DND-41 (cell line): Measurements from ENCODE around the gene LAMA2.

Source experiments
- ATAC-seq: fragments of 200-7000 bp; cut with Tn5 transposase; 3 replicates; pipeline ENCODE4 v1.9.1; 2021; ENCODE audit warnings: low read depth; ENCODE audit not compliant: insufficient read depth
- DNase-seq: peaks from one replicate; pipeline ENCODE4 v3.0.0-alpha.2; 2020
- H2AFZ ChIP-seq: 2 replicates; pipeline ENCODE4 v1.6.0; 2012; ENCODE audit warnings: low read depth, low read length
- H3K27ac ChIP-seq: 2 replicates; pipeline ENCODE4 v1.5.1; 2012; ENCODE audit warnings: low read length, inconsistent platforms
- H3K27me3 ChIP-seq: fragments of 200-600 bp; sonication (generic); 2 replicates; pipeline ENCODE4 v1.6.0; 2012; ENCODE audit warnings: low read length, mild to moderate bottlenecking, inconsistent platforms; ENCODE audit not compliant: insufficient read depth, poor library complexity
- H3K36me3 ChIP-seq: 2 replicates; pipeline ENCODE4 v1.5.1; 2012; ENCODE audit warnings: low read length, inconsistent platforms; ENCODE audit not compliant: insufficient read depth
- H3K4me1 ChIP-seq: 2 replicates; pipeline ENCODE4 v1.5.1; 2012; ENCODE audit warnings: mild to moderate bottlenecking, low read length; ENCODE audit not compliant: insufficient read depth
- H3K4me2 ChIP-seq: 2 replicates; pipeline ENCODE4 v1.6.0; 2012; ENCODE audit warnings: mild to moderate bottlenecking, moderate library complexity, low read length, inconsistent platforms; ENCODE audit not compliant: insufficient read depth
- H3K4me3 ChIP-seq, 2 experiments: fragments of 200-600 bp in 1 of 2; shearing (Covaris generic) in 1 of 2; 2 replicates each; pipeline ENCODE4 v1.5.1; 2012 to 2016; ENCODE audit warnings: inconsistent platforms in 2 of 2, low read length in 2 of 2, mild to moderate bottlenecking in 2 of 2, low read depth in 1 of 2, moderate library complexity in 1 of 2
- H3K79me2 ChIP-seq: 2 replicates; pipeline ENCODE4 v1.6.0; 2012; ENCODE audit warnings: low read length, inconsistent platforms; ENCODE audit not compliant: insufficient read depth
- H3K9ac ChIP-seq: 2 replicates; pipeline ENCODE4 v1.6.0; 2012; ENCODE audit warnings: low read depth, mild to moderate bottlenecking, inconsistent platforms, low read length, moderate library complexity
- H3K9me3 ChIP-seq: 2 replicates; pipeline ENCODE4 v1.5.1; 2012; ENCODE audit warnings: low read length, moderate library complexity, mild to moderate bottlenecking, inconsistent platforms; ENCODE audit not compliant: insufficient read depth, severe bottlenecking
- H4K20me1 ChIP-seq: 2 replicates; pipeline ENCODE4 v1.6.0; 2012; ENCODE audit warnings: low read length; ENCODE audit not compliant: insufficient read depth
- CTCF ChIP-seq: IDR thresholded peaks from 2 replicates; pipeline ENCODE4 v1.5.1; 2012; ENCODE audit warnings: borderline replicate concordance, low read length, moderate library complexity, mild to moderate bottlenecking; ENCODE audit not compliant: poor library complexity, severe bottlenecking; ENCODE audit errors: extremely low read depth
- EZH2 ChIP-seq: IDR thresholded peaks from 3 replicates; pipeline ENCODE4 v1.6.1; 2012; ENCODE audit warnings: borderline replicate concordance, low read depth, mild to moderate bottlenecking, moderate library complexity, low read length, inconsistent platforms; ENCODE audit not compliant: severe bottlenecking

The LAMA2 gene

DNA sequence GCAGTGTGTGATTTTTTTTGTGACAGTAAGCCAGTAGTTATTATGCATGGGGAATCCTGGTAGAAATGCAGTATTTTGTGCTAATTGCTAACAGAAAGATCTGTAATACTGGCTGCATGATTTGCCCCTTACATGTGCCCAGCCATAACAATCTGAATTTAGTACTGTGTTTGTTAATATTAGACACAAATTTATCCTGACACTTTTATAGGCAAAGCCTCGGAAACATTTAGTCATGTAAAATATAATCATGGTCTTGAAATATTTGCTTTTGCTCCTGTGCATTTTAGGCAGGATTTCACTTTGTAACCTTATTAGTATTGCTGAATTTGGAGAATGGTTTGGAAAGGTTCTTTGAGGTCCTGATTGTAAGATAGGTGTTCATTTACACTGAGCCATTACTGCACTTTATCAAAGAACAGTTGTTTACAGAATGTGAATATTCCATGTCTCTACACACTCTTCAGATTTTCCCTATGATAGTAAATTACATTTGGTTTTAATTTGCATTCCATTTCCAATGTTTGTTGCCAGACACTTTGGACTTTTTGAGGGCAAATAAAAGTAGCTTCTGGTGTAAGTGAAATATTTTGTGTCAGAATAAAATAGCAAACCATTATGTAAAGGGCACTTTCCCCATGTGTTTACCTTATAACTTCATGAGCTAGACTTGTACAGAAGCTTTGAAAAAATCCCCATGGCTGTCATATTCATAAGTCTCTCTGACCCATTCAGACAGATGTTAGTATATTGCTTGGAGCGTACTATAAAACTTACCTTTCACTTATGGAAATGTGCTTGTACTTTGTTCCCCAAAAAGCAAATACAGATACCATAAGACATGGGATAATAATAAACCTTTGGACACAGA lies 477.1 kb downstream of the LAMA2 start:
- H3K27me3 ChIP-seq: no peaks in the 10 kb centered on the region
- H3K9me3 ChIP-seq: no peaks in the 10 kb centered on the region
- no peak overlapping the region for H3K4me3 ChIP-seq
- H3K4me2 ChIP-seq: no peak overlapping the region
- no peaks in the 10 kb centered on the region for H4K20me1 ChIP-seq
- H2AFZ ChIP-seq: no peak overlapping the region
- no peak overlapping the region for H3K27ac ChIP-seq
- DNase-seq (no peak), ATAC-seq (no peak)
- no peaks in the 10 kb centered on the region for H3K4me1 ChIP-seq
- no peaks in the 10 kb centered on the region for H3K36me3 ChIP-seq
- no peak overlapping the region for H3K9ac ChIP-seq
- no peak for TF ChIP-seq EZH2
- H3K79me2 ChIP-seq: no peaks in the 10 kb centered on the region

GRCh38 chr6:129360682-129360955 lies 477.7 kb downstream of the LAMA2 start:
- no peak overlapping the region for H3K27ac ChIP-seq
- H3K4me2 ChIP-seq: no peak overlapping the region
- no peaks in the 10 kb centered on the region for H4K20me1 ChIP-seq
- no peaks in the 10 kb centered on the region for H3K79me2 ChIP-seq
- ATAC-seq (no peak), DNase-seq (no peak)
- H3K9me3 ChIP-seq: no peaks in the 10 kb centered on the region
- no peaks in the 10 kb centered on the region for H3K36me3 ChIP-seq
- H3K27me3 ChIP-seq: no peaks in the 10 kb centered on the region
- no peak overlapping the region for H2AFZ ChIP-seq
- H3K9ac ChIP-seq: no peak overlapping the region
- H3K4me3 ChIP-seq: no peak overlapping the region
- H3K4me1 ChIP-seq: no peaks in the 10 kb centered on the region
- no peak for TF ChIP-seq CTCF
- TF ChIP-seq EZH2: no peak

- Histone ChIP-seq H3K27ac (no peak overlapping the region), H3K4me3 (no peak overlapping the region), H3K4me1 (no peaks in the 10 kb centered on the region), H3K27me3 (no peaks in the 10 kb centered on the region), H3K36me3 (no peaks in the 10 kb centered on the region), H4K20me1 (no peaks in the 10 kb centered on the region), H2AFZ (no peak overlapping the region), H3K4me2 (no peak overlapping the region), H3K9me3 (no peaks in the 10 kb centered on the region), H3K79me2 (no peaks in the 10 kb centered on the region), H3K9ac (no peak overlapping the region)
- ATAC-seq: no peak
- no peak for TF ChIP-seq EZH2
- no peak for TF ChIP-seq CTCF
- no peak for DNase-seq
Observed at GRCh38 chr6:129364037-129364436, 481.1 kb downstream of the LAMA2 start.

- no peak overlapping the region for H3K9ac ChIP-seq
- ATAC-seq: no peak
- H3K27ac ChIP-seq: no peak overlapping the region
- no peaks in the 10 kb centered on the region for H3K4me1 ChIP-seq
- DNase-seq: no peak
- no peak overlapping the region for H3K4me3 ChIP-seq
- no peaks in the 10 kb centered on the region for H3K9me3 ChIP-seq
- no peak overlapping the region for H2AFZ ChIP-seq
- no peaks in the 10 kb centered on the region for H4K20me1 ChIP-seq
- no peaks in the 10 kb centered on the region for H3K79me2 ChIP-seq
- H3K27me3 ChIP-seq: no peaks in the 10 kb centered on the region
- H3K36me3 ChIP-seq: no peaks in the 10 kb centered on the region
- H3K4me2 ChIP-seq: no peak overlapping the region
- TF ChIP-seq CTCF (no peak), EZH2 (no peak)
Observed at GRCh38 chr6:129364767-129365166, 481.8 kb downstream of the LAMA2 start.
